GM12801 (cell line): ENCODE data around the gene TEX52.

Experiments used
- CTCF ChIP-seq: IDR thresholded peaks from one replicate; pipeline ENCODE4 v1.5.1; 2011; ENCODE audit warnings: control low read depth; ENCODE audit not compliant: insufficient read length; ENCODE audit errors: extremely low read depth

TEX52 gene

GRCh38 chr12:2824541-2824940, 32.3 kb downstream of the TEX52 start:
- TF ChIP-seq CTCF: no peak

GRCh38 chr12:2823483-2823882, 33.4 kb downstream of the TEX52 start:
- no peak for TF ChIP-seq CTCF

DNA sequence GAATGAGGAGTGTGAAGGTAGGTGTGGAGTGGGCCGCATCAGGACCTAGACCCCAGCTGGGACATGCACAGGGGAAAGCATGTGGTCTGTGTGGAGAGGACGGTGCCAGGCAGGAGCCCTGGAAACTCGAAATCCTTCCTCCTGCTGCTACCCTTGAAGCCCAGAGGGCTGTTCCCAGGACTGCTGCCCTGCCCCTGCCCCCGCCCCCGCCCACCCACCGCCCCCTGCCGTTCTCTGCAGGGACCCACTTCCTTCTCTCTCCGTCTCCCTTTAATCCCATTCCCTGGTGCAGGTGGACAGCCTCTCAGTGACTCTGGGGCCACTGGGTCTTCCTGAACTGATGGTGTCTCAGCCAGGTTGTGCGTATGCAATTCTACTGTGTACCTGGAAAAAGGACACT, 36.4 kb downstream of the TEX52 start:
- no peak for TF ChIP-seq CTCF

- TF ChIP-seq CTCF: no peak
Measured at GRCh38 chr12:2819810-2820209, 37.0 kb downstream of the TEX52 start.

GRCh38 chr12:2813214-2814185, 43.3 kb downstream of the TEX52 start:
- TF ChIP-seq CTCF: no peak

DNA sequence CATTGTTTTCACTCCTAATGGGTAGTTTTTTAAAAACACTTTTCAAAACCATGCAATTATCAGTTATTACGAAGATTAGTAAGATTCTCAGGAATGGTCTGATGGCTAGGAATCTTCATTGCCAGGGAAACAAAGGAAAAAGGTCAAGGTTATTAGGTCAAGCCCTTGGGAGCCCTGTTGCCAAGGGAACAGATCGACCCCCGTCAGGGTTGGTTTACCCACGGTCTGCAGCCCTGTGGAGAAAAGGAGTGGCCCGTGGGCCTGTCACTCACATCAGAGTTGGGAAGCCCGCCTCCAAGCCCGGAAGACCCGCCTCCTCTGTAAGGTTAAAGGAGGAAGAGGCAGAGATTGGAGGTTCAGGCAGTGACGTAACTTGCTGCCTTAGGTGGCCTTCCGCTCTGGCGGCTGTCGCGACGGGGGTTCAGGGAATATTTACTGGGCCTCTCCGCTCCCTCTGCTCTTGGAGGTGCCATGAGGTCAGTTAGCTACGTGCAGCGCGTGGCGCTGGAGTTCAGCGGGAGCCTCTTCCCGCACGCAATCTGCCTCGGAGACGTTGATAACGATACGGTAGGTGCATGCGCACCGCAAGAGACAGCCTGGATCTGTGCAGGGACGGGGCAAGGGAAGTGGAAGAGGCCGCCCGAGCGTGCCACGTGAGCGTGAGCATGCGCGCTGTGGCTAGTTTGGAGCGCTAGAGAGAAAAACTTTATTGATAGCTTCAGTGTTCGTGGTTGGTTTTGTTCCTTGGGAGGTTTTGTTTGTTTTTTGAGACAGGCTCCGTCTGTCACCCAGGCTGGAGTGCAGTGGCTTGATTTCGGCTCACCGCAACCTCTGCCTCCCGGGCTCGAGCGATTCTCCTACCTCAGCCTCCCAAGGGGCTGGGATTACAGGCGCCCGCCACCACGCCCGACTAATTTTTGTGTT, 44.3 kb downstream of the TEX52 start, which contains the start of gene ITFG2:
TSS of gene ITFG2 (plus strand) at position 379 of the 924 bp plus-strand sequence. CDS start at position 472, 93 bp downstream.
- TF ChIP-seq CTCF: no peak

GRCh38 chr12:2811801-2812200, 45.0 kb downstream of the TEX52 start:
- TF ChIP-seq CTCF: no peak
